ENCODE results near the gene NPW.
"Not testable (repeated sequence)": the region's sequence is repeated elsewhere in the genome, so short reads cannot be mapped to it uniquely, and the experiment has no call there.

The NPW gene

GRCh38 chr16:2019921-2020831 is 591 bp downstream of the NPW start:
- in situ Hi-C loops (cut with MboI; ENCODE audit: low sequenced_read_pairs) = no loop called here

GRCh38 chr16:2022723-2023091 is 3.1 kb downstream of the NPW start:
- in situ Hi-C loops (cut with MboI; ENCODE audit: low sequenced_read_pairs) = no loop called here

- in situ Hi-C loops (cut with MboI; ENCODE audit: low sequenced_read_pairs) = no loop called here
These were observed 3.8 kb downstream of the NPW start for GRCh38 chr16:2023092-2024031.

GRCh38 chr16:2024032-2024420 is 4.4 kb downstream of the NPW start:
- in situ Hi-C loops (cut with MboI; ENCODE audit: low sequenced_read_pairs) = no loop called here

DNA sequence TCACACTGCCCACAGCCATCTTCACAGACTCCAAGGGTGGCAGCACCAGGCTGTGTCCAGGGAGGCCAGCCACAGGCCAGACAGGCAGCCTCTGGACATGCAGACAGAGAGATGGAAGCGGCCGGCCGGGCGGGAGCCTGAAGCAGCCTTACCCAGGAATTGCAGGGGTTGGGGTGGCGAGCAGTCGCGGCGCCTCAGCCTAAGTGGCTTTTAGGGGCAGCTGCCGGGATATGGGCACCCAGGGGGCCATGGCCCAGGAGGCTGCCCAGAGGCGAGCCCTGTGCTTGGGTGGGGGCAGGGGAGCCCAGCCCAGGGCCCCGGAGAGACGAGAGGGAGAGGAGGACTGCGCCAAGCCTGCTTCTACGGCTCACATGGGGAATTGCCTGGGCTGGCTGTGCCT is 5.7 kb downstream of the NPW start:
- in situ Hi-C loops (cut with MboI; ENCODE audit: low sequenced_read_pairs) = no loop called here

GRCh38 chr16:2025878-2026460 is 6.4 kb downstream of the NPW start:
- in situ Hi-C loops (cut with MboI; ENCODE audit: low sequenced_read_pairs) = no loop called here

DNA sequence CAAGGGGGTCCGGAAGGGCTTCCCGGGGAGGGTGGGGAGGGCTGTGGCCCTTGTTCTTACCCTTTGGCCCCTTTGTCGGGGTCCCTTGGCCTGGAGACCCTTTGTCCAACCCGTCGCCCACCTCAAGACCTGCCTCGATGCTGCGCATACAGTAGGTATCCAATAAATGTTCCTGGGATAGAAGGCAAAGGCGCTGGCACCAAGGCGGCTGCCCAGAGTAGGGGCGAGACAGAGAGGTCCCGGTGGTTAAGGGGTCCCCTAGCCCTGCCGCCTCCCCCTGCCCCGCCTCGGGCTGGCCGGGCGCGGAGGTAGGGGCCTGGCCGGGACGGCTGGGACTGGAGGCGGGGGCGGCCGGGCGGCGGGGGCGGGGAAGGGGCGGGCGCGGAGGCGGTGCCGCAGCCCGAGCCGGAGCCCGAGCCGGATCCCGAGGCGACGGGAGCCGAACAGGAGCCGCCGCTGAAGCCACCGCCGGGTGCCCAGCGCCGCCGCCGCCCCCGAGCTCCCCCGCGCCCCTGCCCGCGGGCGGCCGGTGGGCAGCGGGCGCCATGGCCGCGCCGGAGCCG is 7.0 kb downstream of the NPW start, which contains the start of gene NHERF2:
Gene NHERF2 (plus strand): TSS at position 442 of the 563 bp plus-strand sequence. CDS start 104 bp downstream, at position 546.
- in situ Hi-C loops (cut with MboI; ENCODE audit: low sequenced_read_pairs) = no loop called here

DNA sequence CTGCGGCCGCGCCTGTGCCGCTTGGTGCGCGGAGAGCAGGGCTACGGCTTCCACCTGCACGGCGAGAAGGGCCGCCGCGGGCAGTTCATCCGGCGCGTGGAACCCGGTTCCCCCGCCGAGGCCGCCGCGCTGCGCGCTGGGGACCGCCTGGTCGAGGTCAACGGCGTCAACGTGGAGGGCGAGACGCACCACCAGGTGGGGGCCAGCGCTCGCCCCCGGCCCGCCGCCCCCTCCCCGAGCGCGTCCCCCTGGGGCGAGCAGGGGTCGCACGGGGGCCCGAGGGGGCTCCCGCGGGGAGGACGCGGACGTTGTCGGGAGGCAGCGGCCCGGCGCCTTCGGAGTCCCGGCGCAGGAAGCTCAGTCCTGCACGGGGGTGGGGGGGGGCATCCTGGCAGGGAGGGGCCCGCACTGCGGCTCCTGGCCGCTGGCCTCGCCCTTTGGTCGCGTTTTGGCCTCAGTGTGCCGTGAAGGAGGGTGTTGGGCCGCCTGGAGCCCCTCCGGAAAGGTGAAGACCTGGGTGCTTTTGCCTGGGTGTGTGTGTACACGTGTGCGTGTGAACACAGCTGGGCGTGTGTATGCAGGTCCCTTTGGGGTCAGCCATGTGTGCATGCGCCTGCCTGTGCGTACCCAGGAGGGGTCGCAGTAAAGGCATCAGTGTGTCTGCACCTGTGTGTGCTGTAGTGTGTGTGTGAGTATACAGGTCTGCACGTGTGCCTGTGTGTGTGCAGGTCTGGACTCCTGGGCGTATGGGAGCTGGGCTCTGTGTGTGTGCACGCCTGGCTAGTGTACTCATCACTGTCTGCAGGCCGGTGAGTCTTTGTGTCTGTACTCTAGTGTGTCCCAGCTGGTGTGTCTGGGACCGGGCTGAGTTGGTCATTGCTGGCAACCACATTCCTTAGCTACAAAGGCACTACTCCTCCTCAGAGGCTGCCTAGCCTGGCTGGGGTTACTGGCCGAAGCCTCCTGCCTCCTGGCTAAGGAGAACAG is 7.7 kb downstream of the NPW start:
- in situ Hi-C loops (cut with MboI; ENCODE audit: low sequenced_read_pairs) = no loop called here

DNA sequence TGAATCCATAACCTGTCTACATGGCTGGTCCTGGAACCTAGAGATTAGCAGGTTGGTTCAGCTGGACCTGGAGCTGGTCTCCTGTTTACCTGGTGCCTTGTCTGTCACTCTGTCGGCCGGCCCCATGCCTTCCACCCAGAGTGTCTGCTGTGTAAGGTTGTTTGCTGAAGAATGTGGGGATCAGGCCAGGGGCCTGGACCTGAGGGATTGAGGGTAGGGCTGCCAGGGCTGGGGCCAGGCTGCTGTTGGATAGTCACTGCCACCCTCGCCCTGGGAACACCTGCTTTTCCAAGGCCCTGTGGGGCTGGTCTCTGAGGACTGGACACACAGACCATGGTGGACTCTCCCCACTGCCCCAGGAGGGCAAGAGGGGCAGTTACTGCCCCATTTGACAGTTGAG is 8.6 kb downstream of the NPW start:
- in situ Hi-C loops (cut with MboI; ENCODE audit: low sequenced_read_pairs) = no loop called here

DNA sequence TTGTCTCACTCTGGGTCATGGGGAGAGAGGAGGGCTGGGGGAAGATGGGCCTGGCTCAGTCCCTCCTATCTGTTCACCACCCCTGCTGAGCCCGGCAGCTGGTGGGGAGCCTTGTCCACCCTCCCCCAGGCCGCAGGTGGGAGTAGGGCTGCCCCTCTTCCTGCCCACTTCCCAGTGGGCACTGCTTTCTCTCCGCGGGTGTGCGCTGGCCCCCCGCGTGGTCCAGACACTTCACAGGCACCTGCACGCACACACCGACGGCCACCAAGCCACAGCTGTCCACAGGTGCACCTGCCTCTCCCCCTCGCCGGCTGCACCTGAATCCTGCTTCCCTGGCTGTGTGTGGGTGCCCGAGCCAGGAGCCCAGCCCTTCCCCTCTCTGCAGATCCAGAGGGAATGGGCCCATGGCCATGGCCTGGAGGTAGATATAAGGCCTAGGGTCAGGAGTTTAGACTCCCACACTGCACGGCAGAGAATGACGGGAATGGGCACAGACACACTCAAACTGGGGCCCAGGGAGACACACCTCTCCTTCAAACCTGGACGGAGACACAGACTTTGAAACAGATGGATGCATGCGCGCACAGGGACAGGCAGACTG is 9.1 kb downstream of the NPW start:
- in situ Hi-C loops (cut with MboI; ENCODE audit: low sequenced_read_pairs) = no loop called here

GRCh38 chr16:2029350-2029749 is 9.8 kb downstream of the NPW start:
- in situ Hi-C loops (cut with MboI; ENCODE audit: low sequenced_read_pairs) = no loop called here

DNA sequence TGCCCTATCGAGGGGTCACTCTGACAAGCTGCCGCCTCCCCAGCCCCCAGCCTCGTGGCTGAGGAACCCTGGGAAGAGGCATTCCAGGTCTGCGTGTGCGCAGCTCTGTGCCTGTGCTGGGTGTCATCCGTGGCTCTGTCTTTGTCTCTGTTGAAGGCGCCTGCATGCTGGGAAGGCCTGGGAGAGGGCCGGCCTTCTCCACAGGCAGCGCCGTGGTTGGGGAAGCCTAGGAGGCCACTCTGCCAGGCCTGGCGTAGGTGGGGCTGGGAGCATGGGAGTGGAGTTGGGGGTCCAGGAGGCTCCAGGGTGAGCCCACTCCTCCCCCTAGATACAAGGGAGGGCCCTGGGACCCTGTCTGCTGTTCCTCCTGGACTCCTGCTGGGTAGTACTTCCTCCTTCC is 10.5 kb downstream of the NPW start:
- in situ Hi-C loops (cut with MboI; ENCODE audit: low sequenced_read_pairs) = no loop called here

- in situ Hi-C loops (cut with MboI; ENCODE audit: low sequenced_read_pairs) = no loop called here
These were observed 11.5 kb downstream of the NPW start for GRCh38 chr16:2031081-2031577.

DNA sequence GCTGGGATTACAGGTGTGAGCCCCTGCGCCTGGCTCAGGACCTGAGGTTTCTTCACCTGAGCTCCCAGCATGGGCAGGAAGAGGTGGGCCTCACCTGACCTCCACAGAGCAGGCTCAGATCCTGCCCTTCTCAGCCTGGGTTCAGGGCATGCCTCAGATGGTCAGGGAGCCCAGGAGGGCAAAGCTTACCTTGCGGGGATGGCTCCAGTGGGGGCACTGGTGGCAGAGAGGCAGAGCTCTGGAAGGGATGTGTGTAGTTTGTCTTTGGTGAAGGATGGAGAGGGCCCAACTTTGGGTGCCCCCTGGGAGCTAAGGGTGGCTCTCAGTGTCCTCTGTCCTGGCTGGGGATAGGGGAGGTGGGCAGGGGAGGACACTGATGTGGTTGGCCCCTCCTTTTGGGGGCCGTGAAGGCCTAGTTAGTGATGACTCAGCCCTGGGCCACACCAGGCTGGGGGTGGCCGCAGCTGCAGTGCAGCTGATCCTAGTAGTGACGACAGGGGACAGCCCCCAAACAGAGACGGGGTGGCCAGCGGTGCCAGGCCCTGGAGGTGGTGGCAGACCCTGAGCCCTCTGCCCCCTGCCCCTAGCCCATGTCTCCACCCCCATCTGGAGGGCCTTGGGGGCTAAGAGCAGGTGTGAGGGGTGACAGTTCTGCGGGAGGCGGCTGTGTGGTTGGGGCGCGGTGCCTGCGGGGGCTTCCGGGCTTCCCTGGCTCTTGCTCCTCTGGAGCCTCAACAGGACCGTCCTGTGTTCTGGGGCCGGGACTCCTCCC is 12.9 kb downstream of the NPW start:
- in situ Hi-C loops (cut with MboI; ENCODE audit: low sequenced_read_pairs) = no loop called here

- in situ Hi-C loops (cut with MboI; ENCODE audit: low sequenced_read_pairs) = no loop called here
These were observed 13.7 kb downstream of the NPW start for GRCh38 chr16:2033057-2033908.

GRCh38 chr16:2033909-2034695 is 14.5 kb downstream of the NPW start:
- in situ Hi-C loops (cut with MboI; ENCODE audit: low sequenced_read_pairs) = not testable (repeated sequence)

Measured in hTERT RPE-1 (cell line).